Stomach smooth muscle (tissue), 2 donors: ENCODE data around the gene OR52J3.

Experiments used
- H3K27ac ChIP-seq: one replicate; pipeline ENCODE4 v1.7.0; 2013; ENCODE audit warnings: mild to moderate bottlenecking, low read length, inconsistent platforms
- H3K27me3 ChIP-seq, 2 donors: one replicate each; pipeline ENCODE4 v1.7.0; 2013; ENCODE audit warnings: low read length in 2 of 2; ENCODE audit not compliant: insufficient read depth in 2 of 2, control insufficient read depth in 1 of 2
- H3K36me3 ChIP-seq, 2 donors: one replicate each; pipeline ENCODE4 v1.7.0; 2013; ENCODE audit warnings: low read length in 2 of 2; ENCODE audit not compliant: control insufficient read depth in 2 of 2, insufficient read depth in 2 of 2
- H3K4me1 ChIP-seq: one replicate; pipeline ENCODE4 v1.7.0; 2013; ENCODE audit warnings: low read length; ENCODE audit not compliant: control insufficient read depth, insufficient read depth
- H3K4me3 ChIP-seq, 2 donors: one replicate each; pipeline ENCODE4 v1.7.0; 2013; ENCODE audit warnings: low read length in 2 of 2
- H3K9ac ChIP-seq, 2 donors: one replicate each; pipeline ENCODE4 v1.7.0; 2013; ENCODE audit warnings: low read length in 2 of 2, mild to moderate bottlenecking in 1 of 2
- H3K9me3 ChIP-seq, 2 donors: one replicate each; pipeline ENCODE4 v1.7.0; 2013; ENCODE audit warnings: low read length in 2 of 2; ENCODE audit not compliant: control insufficient read depth in 2 of 2
- donor health status: healthy.
- donor health status: Pancreatic carcinoma.

The OR52J3 gene

GRCh38 chr11:5092821-5093585 is 46.7 kb downstream of the OR52J3 start:
- H3K9me3 ChIP-seq: no peaks in the 10 kb centered on the region
- H3K9ac ChIP-seq: no peak overlapping the region
- H3K27ac ChIP-seq: no peak overlapping the region
- H3K36me3 ChIP-seq: no peaks in the 10 kb centered on the region
- H3K27me3 ChIP-seq: no peaks in the 10 kb centered on the region
- H3K4me3 ChIP-seq: no peak overlapping the region
- no peaks in the 10 kb centered on the region for H3K4me1 ChIP-seq

- H3K4me3 ChIP-seq: no peak overlapping the region
- no peaks in the 10 kb centered on the region for H3K4me1 ChIP-seq
- no peak overlapping the region for H3K9ac ChIP-seq
- no peak overlapping the region for H3K27ac ChIP-seq
- no peaks in the 10 kb centered on the region for H3K9me3 ChIP-seq
- no peaks in the 10 kb centered on the region for H3K27me3 ChIP-seq
- H3K36me3 ChIP-seq: no peaks in the 10 kb centered on the region
Observed at GRCh38 chr11:5096011-5096410, 49.7 kb downstream of the OR52J3 start.
